WTC11 (cell line): ENCODE results near the gene CASP12. TPM values are rescaled to one million over a fixed set of nuclear protein-coding genes. Genes with fewer than 3 reads are reported as not detected.

Experiments
- ATAC-seq: fragments of 200-7000 bp; cut with Tn5 transposase; 2 replicates; pipeline ENCODE4 v1.10.0; 2021; ENCODE audit warnings: mild to moderate bottlenecking, moderate library complexity
- CTCF ChIA-PET: fragments of 300-600 bp; sonication (Branson Sonifier 250); formaldehyde crosslinking; loops from one replicate; lab custom pipeline; 2021; ENCODE audit warnings: antibody characterized with exemption; lab: Charles Lee
- POLR2A ChIA-PET: fragments of 350-600 bp; sonication (Branson Sonifier 250); formaldehyde crosslinking; loops from one replicate; lab custom pipeline; 2021; ENCODE audit warnings: antibody characterized with exemption; lab: Charles Lee
- DNase-seq: peaks from one replicate; pipeline ENCODE4 v3.0.0; 2021; ENCODE audit warnings: low spot score
- H3K27ac Mint-ChIP-seq: 2 replicates; pipeline ENCODE4 v1.8.0; 2021; ENCODE audit warnings: mixed read lengths
- H3K27me3 Mint-ChIP-seq: 2 replicates; pipeline ENCODE4 v1.8.0; 2021; ENCODE audit warnings: low read depth, mild to moderate bottlenecking, moderate library complexity, mixed read lengths
- H3K36me3 Mint-ChIP-seq: 2 replicates; pipeline ENCODE4 v1.8.0; 2021; ENCODE audit warnings: mixed read lengths
- H3K4me1 Mint-ChIP-seq: 2 replicates; pipeline ENCODE4 v1.8.0; 2022; ENCODE audit warnings: mixed read lengths
- H3K4me3 Mint-ChIP-seq: 2 replicates; pipeline ENCODE4 v1.8.0; 2021; ENCODE audit warnings: mild to moderate bottlenecking, moderate library complexity, mixed read lengths
- H3K9me3 Mint-ChIP-seq: 2 replicates; pipeline ENCODE4 v1.8.0; 2021; ENCODE audit warnings: mixed read lengths
- MYBL2 ChIP-seq: sonication (generic); formaldehyde crosslinking; IDR thresholded peaks from 2 replicates; pipeline ENCODE4 v1.8.1; 2023; ENCODE audit warnings: mild to moderate bottlenecking, moderate library complexity, missing genetic modification reagents
- RORB ChIP-seq: fragments of 250-450 bp; sonication (Bioruptor Pico); IDR thresholded peaks from 2 replicates; pipeline ENCODE4 v1.9.0; 2021; ENCODE audit warnings: mild to moderate bottlenecking
- SP1 ChIP-seq: sonication (generic); formaldehyde crosslinking; conservative IDR thresholded peaks from 2 replicates; pipeline ENCODE4 v1.8.1; 2022; ENCODE audit warnings: missing genetic modification reagents
- ZNF263 ChIP-seq: sonication (generic); formaldehyde crosslinking; IDR thresholded peaks from 2 replicates; pipeline ENCODE4 v1.8.1; 2022; ENCODE audit warnings: low read depth, mild to moderate bottlenecking, moderate library complexity, missing genetic modification reagents
- ZNF671 ChIP-seq: fragments of 250-450 bp; sonication (Bioruptor Pico); IDR thresholded peaks from 2 replicates; pipeline ENCODE4 v1.8.0; 2021; ENCODE audit warnings: mild to moderate bottlenecking
- total RNA-seq: library from RNA; stranded (reverse); gene quantifications from 3 replicates; pipeline ENCODE4 v1.2.3, GENCODE V29; 2021
- TF ChIP-seq, protein P1 (sequence below): sonication (generic); formaldehyde crosslinking; IDR thresholded peaks from 2 replicates; pipeline ENCODE4 v1.8.0; 2023; ENCODE audit warnings: mild to moderate bottlenecking, missing genetic modification reagents
- TF ChIP-seq, protein P2 (sequence below): sonication (generic); formaldehyde crosslinking; conservative IDR thresholded peaks from 2 replicates; pipeline ENCODE4 v1.8.1; 2022; ENCODE audit warnings: mild to moderate bottlenecking, missing genetic modification reagents
- TF ChIP-seq, protein P3 (sequence below): sonication (generic); formaldehyde crosslinking; IDR thresholded peaks from 2 replicates; pipeline ENCODE4 v1.8.1; 2022; ENCODE audit warnings: mild to moderate bottlenecking, missing genetic modification reagents, moderate library complexity, borderline replicate concordance
- TF ChIP-seq, protein P4 (sequence below): sonication (generic); formaldehyde crosslinking; IDR thresholded peaks from 2 replicates; pipeline ENCODE4 v1.8.0; 2022; ENCODE audit warnings: mild to moderate bottlenecking, missing genetic modification reagents
- TF ChIP-seq, protein P5 (sequence below): sonication (generic); formaldehyde crosslinking; IDR thresholded peaks from 2 replicates; pipeline ENCODE4 v1.8.1; 2023; ENCODE audit warnings: mild to moderate bottlenecking, moderate library complexity, missing genetic modification reagents
- TF ChIP-seq, protein P6 (sequence below): sonication (generic); formaldehyde crosslinking; IDR thresholded peaks from 2 replicates; pipeline ENCODE4 v1.8.1; 2022; ENCODE audit warnings: missing genetic modification reagents, borderline replicate concordance
- TF ChIP-seq, protein P7 (sequence below): sonication (generic); formaldehyde crosslinking; IDR thresholded peaks from 2 replicates; pipeline ENCODE4 v1.8.1; 2023; ENCODE audit warnings: mild to moderate bottlenecking, missing genetic modification reagents, borderline replicate concordance
- TF ChIP-seq, protein P8 (sequence below): sonication (generic); formaldehyde crosslinking; IDR thresholded peaks from 2 replicates; pipeline ENCODE4 v1.8.1; 2023; ENCODE audit warnings: mild to moderate bottlenecking, missing genetic modification reagents
- TF ChIP-seq, protein P9 (sequence below): fragments of 250-450 bp; sonication (Bioruptor Pico); conservative IDR thresholded peaks from 2 replicates; pipeline ENCODE4 v1.9.0; 2021; ENCODE audit warnings: mild to moderate bottlenecking
- TF ChIP-seq, protein P10 (sequence below): sonication (generic); formaldehyde crosslinking; IDR thresholded peaks from 2 replicates; pipeline ENCODE4 v1.8.1; 2023; ENCODE audit warnings: mild to moderate bottlenecking, missing genetic modification reagents, moderate library complexity

The CASP12 gene
- total RNA-seq, 1 experiment from 2014 or later, result not detected

DNA sequence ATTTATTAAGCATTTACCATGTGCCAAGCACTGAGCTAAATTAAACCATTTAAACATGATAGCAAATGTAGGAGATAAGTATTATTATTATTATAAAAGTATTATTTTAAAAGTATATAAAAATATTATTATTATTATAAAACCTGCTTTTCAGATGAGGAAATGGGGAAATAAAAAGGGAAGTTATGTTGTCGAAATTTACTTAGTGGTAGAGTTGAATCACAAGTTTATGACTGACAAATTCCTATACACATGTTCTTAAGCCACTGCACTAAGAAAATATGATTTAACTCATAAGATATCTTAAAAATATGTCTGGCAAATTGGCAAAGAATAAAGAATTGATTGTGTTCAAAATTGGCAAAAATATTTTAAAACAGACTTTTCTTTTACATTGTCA, 53.8 kb downstream of the CASP12 start (continued):
- TF ChIP-seq, protein P1, sequence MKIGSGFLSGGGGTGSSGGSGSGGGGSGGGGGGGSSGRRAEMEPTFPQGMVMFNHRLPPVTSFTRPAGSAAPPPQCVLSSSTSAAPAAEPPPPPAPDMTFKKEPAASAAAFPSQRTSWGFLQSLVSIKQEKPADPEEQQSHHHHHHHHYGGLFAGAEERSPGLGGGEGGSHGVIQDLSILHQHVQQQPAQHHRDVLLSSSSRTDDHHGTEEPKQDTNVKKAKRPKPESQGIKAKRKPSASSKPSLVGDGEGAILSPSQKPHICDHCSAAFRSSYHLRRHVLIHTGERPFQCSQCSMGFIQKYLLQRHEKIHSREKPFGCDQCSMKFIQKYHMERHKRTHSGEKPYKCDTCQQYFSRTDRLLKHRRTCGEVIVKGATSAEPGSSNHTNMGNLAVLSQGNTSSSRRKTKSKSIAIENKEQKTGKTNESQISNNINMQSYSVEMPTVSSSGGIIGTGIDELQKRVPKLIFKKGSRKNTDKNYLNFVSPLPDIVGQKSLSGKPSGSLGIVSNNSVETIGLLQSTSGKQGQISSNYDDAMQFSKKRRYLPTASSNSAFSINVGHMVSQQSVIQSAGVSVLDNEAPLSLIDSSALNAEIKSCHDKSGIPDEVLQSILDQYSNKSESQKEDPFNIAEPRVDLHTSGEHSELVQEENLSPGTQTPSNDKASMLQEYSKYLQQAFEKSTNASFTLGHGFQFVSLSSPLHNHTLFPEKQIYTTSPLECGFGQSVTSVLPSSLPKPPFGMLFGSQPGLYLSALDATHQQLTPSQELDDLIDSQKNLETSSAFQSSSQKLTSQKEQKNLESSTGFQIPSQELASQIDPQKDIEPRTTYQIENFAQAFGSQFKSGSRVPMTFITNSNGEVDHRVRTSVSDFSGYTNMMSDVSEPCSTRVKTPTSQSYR (CRISPR knock-in tag), result no peak
- TF ChIP-seq, protein P2, sequence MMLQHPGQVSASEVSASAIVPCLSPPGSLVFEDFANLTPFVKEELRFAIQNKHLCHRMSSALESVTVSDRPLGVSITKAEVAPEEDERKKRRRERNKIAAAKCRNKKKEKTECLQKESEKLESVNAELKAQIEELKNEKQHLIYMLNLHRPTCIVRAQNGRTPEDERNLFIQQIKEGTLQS, result no peak
- TF ChIP-seq, protein P3, sequence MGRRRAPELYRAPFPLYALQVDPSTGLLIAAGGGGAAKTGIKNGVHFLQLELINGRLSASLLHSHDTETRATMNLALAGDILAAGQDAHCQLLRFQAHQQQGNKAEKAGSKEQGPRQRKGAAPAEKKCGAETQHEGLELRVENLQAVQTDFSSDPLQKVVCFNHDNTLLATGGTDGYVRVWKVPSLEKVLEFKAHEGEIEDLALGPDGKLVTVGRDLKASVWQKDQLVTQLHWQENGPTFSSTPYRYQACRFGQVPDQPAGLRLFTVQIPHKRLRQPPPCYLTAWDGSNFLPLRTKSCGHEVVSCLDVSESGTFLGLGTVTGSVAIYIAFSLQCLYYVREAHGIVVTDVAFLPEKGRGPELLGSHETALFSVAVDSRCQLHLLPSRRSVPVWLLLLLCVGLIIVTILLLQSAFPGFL (CRISPR knock-in tag), result no peak
- TF ChIP-seq, protein P4, sequence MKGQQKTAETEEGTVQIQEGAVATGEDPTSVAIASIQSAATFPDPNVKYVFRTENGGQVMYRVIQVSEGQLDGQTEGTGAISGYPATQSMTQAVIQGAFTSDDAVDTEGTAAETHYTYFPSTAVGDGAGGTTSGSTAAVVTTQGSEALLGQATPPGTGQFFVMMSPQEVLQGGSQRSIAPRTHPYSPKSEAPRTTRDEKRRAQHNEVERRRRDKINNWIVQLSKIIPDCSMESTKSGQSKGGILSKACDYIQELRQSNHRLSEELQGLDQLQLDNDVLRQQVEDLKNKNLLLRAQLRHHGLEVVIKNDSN (CRISPR knock-in tag), result no peak

DNA sequence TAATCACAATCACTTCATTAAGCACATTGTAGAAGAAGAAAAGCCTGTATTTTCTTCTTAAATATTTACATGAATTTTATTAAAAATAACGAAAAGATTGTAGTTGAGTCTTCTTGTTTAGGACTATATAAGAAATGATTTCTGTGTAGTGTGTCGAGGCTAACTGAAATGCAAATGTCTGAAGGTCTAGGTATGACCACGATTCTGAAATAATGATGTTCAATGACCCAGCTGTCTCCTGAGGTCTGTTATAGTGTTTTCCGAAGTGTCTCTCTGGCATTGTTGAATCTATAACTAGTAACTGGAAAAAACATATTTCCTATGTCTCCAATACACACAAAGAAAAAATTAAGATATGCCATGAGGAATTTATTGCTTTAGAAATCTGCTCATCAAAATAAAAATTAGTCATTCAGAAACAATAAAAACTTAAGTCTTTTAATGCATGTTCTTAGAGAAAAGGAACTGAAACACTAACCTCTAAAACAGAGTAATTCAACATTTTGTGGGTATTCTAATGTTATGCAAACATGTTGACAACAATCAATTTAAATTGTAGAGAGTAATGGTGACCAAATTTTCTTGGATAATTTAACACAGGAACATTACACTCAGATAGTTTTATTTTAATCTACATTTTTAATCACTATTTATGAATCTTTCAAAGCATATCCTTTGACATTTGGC, 55.0 kb downstream of the CASP12 start:
- peaks cover 20% of the 10 kb centered on the region for H3K9me3 Mint-ChIP-seq
- no peak overlapping the region for H3K4me3 Mint-ChIP-seq
- CTCF ChIA-PET, result no interaction called here
- H3K4me1 Mint-ChIP-seq, result peaks cover 21% of the 10 kb centered on the region
- H3K27me3 Mint-ChIP-seq, result peaks cover 2% of the 10 kb centered on the region
- 0 out of 2 replicates have a peak overlapping the region, but pooled peaks have one; percentile 24 for H3K27ac Mint-ChIP-seq
- DNase-seq (no peak), ATAC-seq (no peak)
- H3K36me3 Mint-ChIP-seq, result peaks cover 15% of the 10 kb centered on the region
- POLR2A ChIA-PET, result no interaction called here
- TF ChIP-seq ZNF671 (CRISPR knock-in tag) (no peak), ZNF263 (no peak), MYBL2 (CRISPR knock-in tag) (no peak), SP1 (CRISPR knock-in tag) (no peak), RORB (CRISPR knock-in tag) (no peak)
- TF ChIP-seq, protein P5, sequence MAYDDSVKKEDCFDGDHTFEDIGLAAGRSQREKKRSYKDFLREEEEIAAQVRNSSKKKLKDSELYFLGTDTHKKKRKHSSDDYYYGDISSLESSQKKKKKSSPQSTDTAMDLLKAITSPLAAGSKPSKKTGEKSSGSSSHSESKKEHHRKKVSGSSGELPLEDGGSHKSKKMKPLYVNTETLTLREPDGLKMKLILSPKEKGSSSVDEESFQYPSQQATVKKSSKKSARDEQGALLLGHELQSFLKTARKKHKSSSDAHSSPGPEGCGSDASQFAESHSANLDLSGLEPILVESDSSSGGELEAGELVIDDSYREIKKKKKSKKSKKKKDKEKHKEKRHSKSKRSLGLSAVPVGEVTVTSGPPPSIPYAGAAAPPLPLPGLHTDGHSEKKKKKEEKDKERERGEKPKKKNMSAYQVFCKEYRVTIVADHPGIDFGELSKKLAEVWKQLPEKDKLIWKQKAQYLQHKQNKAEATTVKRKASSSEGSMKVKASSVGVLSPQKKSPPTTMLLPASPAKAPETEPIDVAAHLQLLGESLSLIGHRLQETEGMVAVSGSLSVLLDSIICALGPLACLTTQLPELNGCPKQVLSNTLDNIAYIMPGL, result no peak
- TF ChIP-seq, protein P6, sequence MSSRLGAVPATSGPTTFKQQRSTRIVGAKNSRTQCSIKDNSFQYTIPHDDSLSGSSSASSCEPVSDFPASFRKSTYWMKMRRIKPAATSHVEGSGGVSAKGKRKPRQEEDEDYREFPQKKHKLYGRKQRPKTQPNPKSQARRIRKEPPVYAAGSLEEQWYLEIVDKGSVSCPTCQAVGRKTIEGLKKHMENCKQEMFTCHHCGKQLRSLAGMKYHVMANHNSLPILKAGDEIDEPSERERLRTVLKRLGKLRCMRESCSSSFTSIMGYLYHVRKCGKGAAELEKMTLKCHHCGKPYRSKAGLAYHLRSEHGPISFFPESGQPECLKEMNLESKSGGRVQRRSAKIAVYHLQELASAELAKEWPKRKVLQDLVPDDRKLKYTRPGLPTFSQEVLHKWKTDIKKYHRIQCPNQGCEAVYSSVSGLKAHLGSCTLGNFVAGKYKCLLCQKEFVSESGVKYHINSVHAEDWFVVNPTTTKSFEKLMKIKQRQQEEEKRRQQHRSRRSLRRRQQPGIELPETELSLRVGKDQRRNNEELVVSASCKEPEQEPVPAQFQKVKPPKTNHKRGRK (CRISPR knock-in tag), result no peak
- TF ChIP-seq, protein P7, sequence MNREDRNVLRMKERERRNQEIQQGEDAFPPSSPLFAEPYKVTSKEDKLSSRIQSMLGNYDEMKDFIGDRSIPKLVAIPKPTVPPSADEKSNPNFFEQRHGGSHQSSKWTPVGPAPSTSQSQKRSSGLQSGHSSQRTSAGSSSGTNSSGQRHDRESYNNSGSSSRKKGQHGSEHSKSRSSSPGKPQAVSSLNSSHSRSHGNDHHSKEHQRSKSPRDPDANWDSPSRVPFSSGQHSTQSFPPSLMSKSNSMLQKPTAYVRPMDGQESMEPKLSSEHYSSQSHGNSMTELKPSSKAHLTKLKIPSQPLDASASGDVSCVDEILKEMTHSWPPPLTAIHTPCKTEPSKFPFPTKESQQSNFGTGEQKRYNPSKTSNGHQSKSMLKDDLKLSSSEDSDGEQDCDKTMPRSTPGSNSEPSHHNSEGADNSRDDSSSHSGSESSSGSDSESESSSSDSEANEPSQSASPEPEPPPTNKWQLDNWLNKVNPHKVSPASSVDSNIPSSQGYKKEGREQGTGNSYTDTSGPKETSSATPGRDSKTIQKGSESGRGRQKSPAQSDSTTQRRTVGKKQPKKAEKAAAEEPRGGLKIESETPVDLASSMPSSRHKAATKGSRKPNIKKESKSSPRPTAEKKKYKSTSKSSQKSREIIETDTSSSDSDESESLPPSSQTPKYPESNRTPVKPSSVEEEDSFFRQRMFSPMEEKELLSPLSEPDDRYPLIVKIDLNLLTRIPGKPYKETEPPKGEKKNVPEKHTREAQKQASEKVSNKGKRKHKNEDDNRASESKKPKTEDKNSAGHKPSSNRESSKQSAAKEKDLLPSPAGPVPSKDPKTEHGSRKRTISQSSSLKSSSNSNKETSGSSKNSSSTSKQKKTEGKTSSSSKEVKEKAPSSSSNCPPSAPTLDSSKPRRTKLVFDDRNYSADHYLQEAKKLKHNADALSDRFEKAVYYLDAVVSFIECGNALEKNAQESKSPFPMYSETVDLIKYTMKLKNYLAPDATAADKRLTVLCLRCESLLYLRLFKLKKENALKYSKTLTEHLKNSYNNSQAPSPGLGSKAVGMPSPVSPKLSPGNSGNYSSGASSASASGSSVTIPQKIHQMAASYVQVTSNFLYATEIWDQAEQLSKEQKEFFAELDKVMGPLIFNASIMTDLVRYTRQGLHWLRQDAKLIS (CRISPR knock-in tag), result no peak
- TF ChIP-seq, protein P8, sequence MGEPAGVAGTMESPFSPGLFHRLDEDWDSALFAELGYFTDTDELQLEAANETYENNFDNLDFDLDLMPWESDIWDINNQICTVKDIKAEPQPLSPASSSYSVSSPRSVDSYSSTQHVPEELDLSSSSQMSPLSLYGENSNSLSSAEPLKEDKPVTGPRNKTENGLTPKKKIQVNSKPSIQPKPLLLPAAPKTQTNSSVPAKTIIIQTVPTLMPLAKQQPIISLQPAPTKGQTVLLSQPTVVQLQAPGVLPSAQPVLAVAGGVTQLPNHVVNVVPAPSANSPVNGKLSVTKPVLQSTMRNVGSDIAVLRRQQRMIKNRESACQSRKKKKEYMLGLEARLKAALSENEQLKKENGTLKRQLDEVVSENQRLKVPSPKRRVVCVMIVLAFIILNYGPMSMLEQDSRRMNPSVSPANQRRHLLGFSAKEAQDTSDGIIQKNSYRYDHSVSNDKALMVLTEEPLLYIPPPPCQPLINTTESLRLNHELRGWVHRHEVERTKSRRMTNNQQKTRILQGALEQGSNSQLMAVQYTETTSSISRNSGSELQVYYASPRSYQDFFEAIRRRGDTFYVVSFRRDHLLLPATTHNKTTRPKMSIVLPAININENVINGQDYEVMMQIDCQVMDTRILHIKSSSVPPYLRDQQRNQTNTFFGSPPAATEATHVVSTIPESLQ (CRISPR knock-in tag), result no peak
- TF ChIP-seq, protein P9, sequence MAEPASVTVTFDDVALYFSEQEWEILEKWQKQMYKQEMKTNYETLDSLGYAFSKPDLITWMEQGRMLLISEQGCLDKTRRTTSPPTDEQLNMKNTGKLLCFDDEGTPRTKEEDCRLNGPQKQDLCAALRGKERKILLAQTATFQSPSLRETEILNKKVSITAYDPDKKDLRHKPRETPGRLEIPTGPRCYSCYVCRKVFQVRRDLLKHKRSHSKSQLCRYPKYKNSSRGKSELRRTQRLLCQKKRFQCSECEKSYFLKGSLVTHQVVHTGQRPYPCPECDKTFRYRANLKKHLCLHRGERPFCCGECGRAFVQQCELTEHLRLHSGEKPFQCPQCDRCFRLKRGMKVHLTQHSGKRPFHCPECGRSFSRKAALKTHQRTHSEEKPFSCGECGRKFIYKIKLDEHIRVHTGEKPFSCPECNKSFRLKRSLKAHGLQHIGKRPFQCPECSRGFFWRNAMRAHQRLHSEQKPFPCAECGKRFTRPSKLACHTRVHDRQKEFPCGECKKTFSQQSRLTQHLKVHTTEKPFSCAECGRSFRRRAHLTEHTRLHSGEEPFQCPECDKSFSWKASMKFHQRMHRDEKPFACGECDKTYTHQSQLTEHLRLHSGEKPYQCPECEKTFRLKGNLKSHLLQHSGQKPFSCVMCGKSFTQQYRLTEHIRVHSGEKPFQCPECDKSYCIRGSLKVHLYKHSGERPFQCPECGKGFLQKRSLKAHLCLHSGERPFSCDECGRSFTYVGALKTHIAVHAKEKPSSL (CRISPR knock-in tag), result no peak
- TF ChIP-seq, protein P10, sequence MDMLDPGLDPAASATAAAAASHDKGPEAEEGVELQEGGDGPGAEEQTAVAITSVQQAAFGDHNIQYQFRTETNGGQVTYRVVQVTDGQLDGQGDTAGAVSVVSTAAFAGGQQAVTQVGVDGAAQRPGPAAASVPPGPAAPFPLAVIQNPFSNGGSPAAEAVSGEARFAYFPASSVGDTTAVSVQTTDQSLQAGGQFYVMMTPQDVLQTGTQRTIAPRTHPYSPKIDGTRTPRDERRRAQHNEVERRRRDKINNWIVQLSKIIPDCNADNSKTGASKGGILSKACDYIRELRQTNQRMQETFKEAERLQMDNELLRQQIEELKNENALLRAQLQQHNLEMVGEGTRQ (CRISPR knock-in tag), result no peak
